Glutamatergic neuron (in vitro differentiated cells): Measurements from ENCODE around the gene PTPRN2. TPM values are rescaled to one million over a fixed set of nuclear protein-coding genes. Genes with fewer than 3 reads are reported as not detected.
A peak's percentile ranks its signal among the peaks of the same experiment; 100 is the strongest.

ENCODE experiments used
- DNase-seq: peaks from one replicate; pipeline ENCODE4 v3.0.0; 2022
- H3K27ac Mint-ChIP-seq: one replicate; pipeline ENCODE4 v1.8.0; 2020; ENCODE audit warnings: mild to moderate bottlenecking, mixed read lengths, inconsistent platforms; ENCODE audit not compliant: unreplicated experiment
- H3K27me3 Mint-ChIP-seq: one replicate; pipeline ENCODE4 v1.8.0; 2020; ENCODE audit warnings: mild to moderate bottlenecking, moderate library complexity, mixed read lengths, inconsistent platforms; ENCODE audit not compliant: unreplicated experiment
- H3K36me3 Mint-ChIP-seq: one replicate; pipeline ENCODE4 v1.8.0; 2020; ENCODE audit warnings: mild to moderate bottlenecking, mixed read lengths, inconsistent platforms; ENCODE audit not compliant: unreplicated experiment
- H3K4me1 Mint-ChIP-seq: one replicate; pipeline ENCODE4 v1.8.0; 2020; ENCODE audit warnings: mild to moderate bottlenecking, low read depth, mixed read lengths, inconsistent platforms; ENCODE audit not compliant: unreplicated experiment
- H3K4me3 Mint-ChIP-seq: one replicate; pipeline ENCODE4 v1.8.0; 2020; ENCODE audit warnings: mild to moderate bottlenecking, mixed read lengths, inconsistent platforms; ENCODE audit not compliant: unreplicated experiment
- H3K9me3 Mint-ChIP-seq: one replicate; pipeline ENCODE4 v1.8.0; 2020; ENCODE audit warnings: mild to moderate bottlenecking, moderate library complexity, mixed read lengths, inconsistent platforms; ENCODE audit not compliant: unreplicated experiment
- total RNA-seq: library from RNA; stranded (reverse); fragmentation: NEBNext Ultra II Directional; extraction: Animal tissue kit (Norgen Biotek cat#: 25700); gene quantifications from one replicate; pipeline ENCODE4 v1.2.1, GENCODE V29; 2021; ENCODE audit not compliant: unreplicated experiment
- TF ChIP-seq, protein P1 (sequence below): fragments of 200-600 bp; sonication (generic); IDR thresholded peaks from one replicate; pipeline ENCODE4 v1.5.0; 2021; ENCODE audit not compliant: partially characterized antibody, unreplicated experiment

PTPRN2 gene
- total RNA-seq, 1 donor from 2014 or later, result 49.0 TPM

DNA sequence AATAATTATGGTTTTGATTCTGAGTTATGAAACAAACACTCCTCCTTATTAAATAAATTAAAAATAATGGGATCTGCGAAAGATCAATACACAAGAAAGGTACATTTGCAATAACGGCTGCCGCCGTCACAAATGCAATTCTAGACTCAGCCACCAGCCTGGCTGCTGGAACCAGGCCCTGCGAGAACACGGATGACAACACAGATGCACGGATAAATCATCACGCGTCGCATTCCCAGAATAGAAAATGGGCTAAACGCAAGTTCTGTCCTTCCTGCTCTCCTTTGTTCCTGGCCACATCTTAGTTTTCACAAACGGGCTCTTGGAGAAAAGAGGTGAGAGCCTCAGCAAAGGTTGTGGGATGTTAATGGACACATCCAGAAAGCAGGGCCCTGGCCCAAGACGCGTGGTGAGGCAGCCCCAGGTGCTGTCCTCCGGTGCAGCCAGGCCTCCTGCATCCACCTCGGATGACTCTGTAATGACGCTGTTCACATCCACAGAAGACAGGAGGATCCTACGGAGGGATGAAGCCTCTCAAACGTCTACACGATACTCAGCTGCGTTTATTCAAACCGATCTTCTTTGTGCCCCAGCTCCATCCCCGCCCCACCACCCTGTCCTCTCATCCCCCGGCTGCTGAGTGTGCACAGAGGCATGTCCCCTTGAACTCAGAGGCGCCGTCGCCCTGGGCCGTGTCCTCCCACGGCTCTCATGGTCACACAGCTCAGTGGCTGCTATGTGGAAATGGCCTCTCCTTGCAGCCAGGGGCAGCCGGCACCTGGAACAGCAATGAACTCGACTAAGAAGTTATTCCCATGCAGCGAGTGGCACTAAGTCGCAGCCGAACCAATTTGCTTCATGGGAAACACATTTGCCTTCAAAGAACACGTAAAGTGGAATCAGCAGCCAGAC, 197.9 kb downstream of the PTPRN2 start:
- TF ChIP-seq, protein P1, sequence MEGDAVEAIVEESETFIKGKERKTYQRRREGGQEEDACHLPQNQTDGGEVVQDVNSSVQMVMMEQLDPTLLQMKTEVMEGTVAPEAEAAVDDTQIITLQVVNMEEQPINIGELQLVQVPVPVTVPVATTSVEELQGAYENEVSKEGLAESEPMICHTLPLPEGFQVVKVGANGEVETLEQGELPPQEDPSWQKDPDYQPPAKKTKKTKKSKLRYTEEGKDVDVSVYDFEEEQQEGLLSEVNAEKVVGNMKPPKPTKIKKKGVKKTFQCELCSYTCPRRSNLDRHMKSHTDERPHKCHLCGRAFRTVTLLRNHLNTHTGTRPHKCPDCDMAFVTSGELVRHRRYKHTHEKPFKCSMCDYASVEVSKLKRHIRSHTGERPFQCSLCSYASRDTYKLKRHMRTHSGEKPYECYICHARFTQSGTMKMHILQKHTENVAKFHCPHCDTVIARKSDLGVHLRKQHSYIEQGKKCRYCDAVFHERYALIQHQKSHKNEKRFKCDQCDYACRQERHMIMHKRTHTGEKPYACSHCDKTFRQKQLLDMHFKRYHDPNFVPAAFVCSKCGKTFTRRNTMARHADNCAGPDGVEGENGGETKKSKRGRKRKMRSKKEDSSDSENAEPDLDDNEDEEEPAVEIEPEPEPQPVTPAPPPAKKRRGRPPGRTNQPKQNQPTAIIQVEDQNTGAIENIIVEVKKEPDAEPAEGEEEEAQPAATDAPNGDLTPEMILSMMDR, result no peak
- peaks cover 22% of the 10 kb centered on the region for H3K27me3 Mint-ChIP-seq
- peak overlapping the region; percentile 15 for H3K27ac Mint-ChIP-seq
- peaks cover 4% of the 10 kb centered on the region for H3K36me3 Mint-ChIP-seq
- no peak for DNase-seq
- peaks cover 24% of the 10 kb centered on the region for H3K9me3 Mint-ChIP-seq
- peaks cover 37% of the 10 kb centered on the region for H3K4me1 Mint-ChIP-seq
- H3K4me3 Mint-ChIP-seq, result no peak overlapping the region

DNA sequence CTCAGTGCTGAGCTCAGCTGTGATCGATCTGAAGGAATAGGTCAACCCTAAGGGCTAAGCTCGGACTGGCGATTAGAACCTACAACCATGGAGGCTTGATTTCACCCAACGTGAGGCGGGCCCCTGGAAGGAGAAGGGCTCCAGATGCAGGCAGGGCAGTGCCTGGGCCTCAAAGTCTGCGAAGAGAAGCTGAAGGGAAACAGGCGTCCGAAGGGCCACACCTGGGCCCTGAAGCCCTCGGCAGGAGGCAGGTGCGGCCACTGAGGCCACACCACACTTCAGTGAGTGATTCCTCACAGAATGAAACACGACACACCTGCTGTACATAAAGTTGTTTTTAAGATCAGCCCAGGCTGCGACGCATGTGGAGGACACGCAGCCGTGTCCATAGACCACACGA, 198.7 kb downstream of the PTPRN2 start:
- H3K36me3 Mint-ChIP-seq, result peaks cover 4% of the 10 kb centered on the region
- no peak for DNase-seq
- peaks cover 21% of the 10 kb centered on the region for H3K9me3 Mint-ChIP-seq
- peak overlapping the region; percentile 21 for H3K4me3 Mint-ChIP-seq
- peak overlapping the region; percentile 92 for H3K27ac Mint-ChIP-seq
- peaks cover 21% of the 10 kb centered on the region for H3K27me3 Mint-ChIP-seq
- H3K4me1 Mint-ChIP-seq, result peaks cover 38% of the 10 kb centered on the region
- TF ChIP-seq, protein P1, result no peak

DNA sequence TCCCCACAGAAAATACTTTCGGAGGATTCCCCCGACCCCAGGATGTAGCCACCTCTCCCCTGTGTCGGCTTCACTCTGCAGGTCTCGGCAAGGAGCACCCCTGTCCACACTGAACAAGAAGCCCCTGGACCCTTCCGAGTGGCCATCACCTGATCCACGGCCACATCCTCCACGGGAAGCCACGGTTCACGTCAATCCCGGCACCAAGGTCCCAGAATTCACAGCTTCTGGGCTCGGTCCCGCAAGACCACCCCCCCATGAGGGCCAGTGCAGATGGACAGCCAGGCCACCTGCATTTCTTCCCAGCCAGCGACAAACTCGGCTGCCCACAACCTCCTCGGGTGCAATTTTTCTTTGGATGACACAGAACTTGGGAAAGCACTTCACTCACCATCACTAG, 199.6 kb downstream of the PTPRN2 start:
- peak overlapping the region; percentile 52 for H3K4me3 Mint-ChIP-seq
- peak; percentile 21 for DNase-seq
- peak overlapping the region; percentile 92 for H3K27ac Mint-ChIP-seq
- peaks cover 19% of the 10 kb centered on the region for H3K27me3 Mint-ChIP-seq
- TF ChIP-seq, protein P1, result no peak
- peaks cover 37% of the 10 kb centered on the region for H3K4me1 Mint-ChIP-seq
- H3K9me3 Mint-ChIP-seq, result peaks cover 21% of the 10 kb centered on the region
- peaks cover 4% of the 10 kb centered on the region for H3K36me3 Mint-ChIP-seq

DNA sequence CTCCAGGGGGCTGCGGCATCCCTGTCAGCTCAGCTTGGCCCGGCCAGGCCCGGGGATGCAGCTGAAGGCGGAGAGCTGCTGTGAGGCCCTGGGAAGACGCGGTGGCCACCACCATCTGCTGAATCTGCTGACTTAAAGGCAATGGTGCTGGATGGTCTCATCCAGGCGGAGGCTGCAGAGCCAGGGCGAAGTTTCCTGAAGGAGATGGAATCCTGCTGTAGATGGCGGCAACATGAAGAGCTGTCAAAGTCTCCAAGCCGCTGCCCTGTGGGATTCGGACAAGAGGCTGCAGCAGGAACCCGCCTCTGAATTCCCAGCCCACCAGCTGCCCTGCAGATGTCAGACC, 200.1 kb downstream of the PTPRN2 start:
- Mint-ChIP-seq H3K27ac (peak overlapping the region; percentile 92), H3K9me3 (peaks cover 21% of the 10 kb centered on the region), H3K27me3 (peaks cover 19% of the 10 kb centered on the region), H3K4me3 (peak overlapping the region; percentile 52), H3K36me3 (peaks cover 4% of the 10 kb centered on the region), H3K4me1 (peaks cover 37% of the 10 kb centered on the region)
- TF ChIP-seq, protein P1, result no peak
- DNase-seq, result peak; percentile 79
